BJ (cell line): ENCODE measurements around the gene SEL1L3. TPM values are rescaled to one million over a fixed set of nuclear protein-coding genes. Genes with fewer than 3 reads are reported as not detected.

Source experiments
- CTCF ChIA-PET: fragments of 350-600 bp; formaldehyde crosslinking; extraction: SDS; loops from one replicate; lab custom pipeline; 2021; ENCODE audit warnings: antibody characterized with exemption, inconsistent platforms; lab: Yijun Ruan, JAX
- POLR2A ChIA-PET: fragments of 300-600 bp; sonication (Branson Sonifier 250); formaldehyde crosslinking; extraction: SDS; loops from one replicate; lab custom pipeline; 2021; ENCODE audit warnings: antibody characterized with exemption; lab: Charles Lee
- DNase-seq: peaks from one replicate; pipeline ENCODE4 v3.0.0-alpha.2; 2011; ENCODE audit warnings: low read depth
- H3K27me3 ChIP-seq: 2 replicates; pipeline ENCODE4 v1.6.0; 2011; ENCODE audit warnings: low read length; ENCODE audit not compliant: control insufficient read depth, insufficient read depth
- H3K36me3 ChIP-seq: 2 replicates; pipeline ENCODE4 v1.5.1; 2011; ENCODE audit warnings: low read length; ENCODE audit not compliant: control insufficient read depth, insufficient read depth
- H3K4me3 ChIP-seq: 2 replicates; pipeline ENCODE4 v1.5.1; 2011; ENCODE audit warnings: low read depth, mild to moderate bottlenecking, control low read depth, low read length
- CTCF ChIP-seq: IDR thresholded peaks from 2 replicates; pipeline ENCODE4 v1.5.1; 2011; ENCODE audit warnings: low read depth, mild to moderate bottlenecking, control low read depth, inconsistent platforms, low read length, moderate library complexity; ENCODE audit not compliant: insufficient read depth
- polyA plus RNA-seq: library from polyadenylated mRNA; depleted of rRNA; stranded (reverse); fragments of >200 nt; gene quantifications from 2 replicates; pipeline ENCODE4 v1.2.3, GENCODE V29; 2011

Gene SEL1L3
- polyA plus RNA-seq, 1 experiment: 13.0 TPM

- POLR2A ChIA-PET: no interaction called here
- H3K4me3 ChIP-seq: no peak overlapping the region
- no peak for DNase-seq
- no peaks in the 10 kb centered on the region for H3K36me3 ChIP-seq
- no peak for TF ChIP-seq CTCF
- CTCF ChIA-PET: interaction anchor here (1.8 kb wide), 1 partner anchor 339 kb away, joined by 6 read pairs; no protein-coding TSS in a partner anchor
- H3K27me3 ChIP-seq: no peaks in the 10 kb centered on the region
These were observed 83.8 kb downstream of the SEL1L3 start for GRCh38 chr4:25779021-25779420.

GRCh38 chr4:25776795-25777194 is 86.0 kb downstream of the SEL1L3 start:
- no peaks in the 10 kb centered on the region for H3K36me3 ChIP-seq
- no peak for TF ChIP-seq CTCF
- ChIA-PET CTCF (interaction anchor here (1.0 kb wide), 1 partner anchor 8 kb away, joined by 3 read pairs; no protein-coding TSS in a partner anchor), POLR2A (no interaction called here)
- no peak for DNase-seq
- no peaks in the 10 kb centered on the region for H3K27me3 ChIP-seq
- no peak overlapping the region for H3K4me3 ChIP-seq

- Histone ChIP-seq H3K4me3 (no peak overlapping the region), H3K36me3 (no peaks in the 10 kb centered on the region), H3K27me3 (no peaks in the 10 kb centered on the region)
- ChIA-PET POLR2A (no interaction called here), CTCF (interaction anchor here (1.1 to 1.6 kb wide), 2 partner anchors 334 to 344 kb away, joined by 3 to 5 read pairs; no protein-coding TSS in a partner anchor)
- TF ChIP-seq CTCF: no peak
- no peak for DNase-seq
These were observed 87.6 kb downstream of the SEL1L3 start for GRCh38 chr4:25775166-25775565.

- CTCF ChIA-PET: interaction anchor here (13.8 kb wide), 1 partner anchor 331 kb away, joined by 325 read pairs; no protein-coding TSS in a partner anchor
- no peaks in the 10 kb centered on the region for H3K27me3 ChIP-seq
- DNase-seq: no peak
- no peak for TF ChIP-seq CTCF
- H3K4me3 ChIP-seq: no peak overlapping the region
- POLR2A ChIA-PET: no interaction called here
- H3K36me3 ChIP-seq: no peaks in the 10 kb centered on the region
These were observed 89.4 kb downstream of the SEL1L3 start for GRCh38 chr4:25773358-25773757.

- TF ChIP-seq CTCF: no peak
These were observed 91.1 kb downstream of the SEL1L3 start for GRCh38 chr4:25771672-25772071.

More at GRCh38 chr4:25771672-25772071, 91.1 kb downstream of the SEL1L3 start:
- DNase-seq: no peak
- Histone ChIP-seq H3K27me3 (no peaks in the 10 kb centered on the region), H3K4me3 (no peak overlapping the region), H3K36me3 (no peaks in the 10 kb centered on the region)
- CTCF ChIA-PET: interaction anchor here (0.9 to 13.8 kb wide), 4 partner anchors 9 to 329 kb away, joined by 3 to 325 read pairs (median 3); no protein-coding TSS in a partner anchor
- POLR2A ChIA-PET: no interaction called here
